OCI-LY3 (cell line): Measurements from ENCODE around the gene ANK3.

Experiments
- H2AFZ ChIP-seq: fragments of 200-600, 300-600 bp; shearing (Covaris generic); 2 replicates; pipeline ENCODE4 v1.6.0; 2014; ENCODE audit warnings: antibody characterized with exemption, low read depth, low read length
- H3K27ac ChIP-seq: fragments of 200-600, 300-600 bp; sonication (generic); 2 replicates; pipeline ENCODE4 v1.5.1; 2014; ENCODE audit warnings: mild to moderate bottlenecking, low read length, moderate library complexity, mixed read lengths
- H3K27me3 ChIP-seq: fragments of 200-600, 300-600 bp; sonication (generic); 2 replicates; pipeline ENCODE4 v1.6.1; 2014; ENCODE audit warnings: low read depth, low read length, mixed read lengths
- H3K36me3 ChIP-seq: fragments of 200-600, 300-600 bp; sonication (generic); replicated peaks from 2 replicates; pipeline ENCODE3; 2014; ENCODE audit warnings: low read depth, low read length, mixed read lengths
- H3K4me1 ChIP-seq: fragments of 300-600, 200-600 bp; sonication (generic); 2 replicates; pipeline ENCODE4 v1.6.1; 2014; ENCODE audit warnings: low read length, mixed read lengths
- H3K4me2 ChIP-seq: fragments of 200-600, 300-600 bp; sonication (generic); 2 replicates; pipeline ENCODE4 v1.6.1; 2014; ENCODE audit warnings: low read length, mixed read lengths
- H3K4me3 ChIP-seq: fragments of 300-600, 200-600 bp; sonication (generic); 2 replicates; pipeline ENCODE4 v1.5.1; 2014; ENCODE audit warnings: antibody characterized with exemption, mild to moderate bottlenecking, low read length, moderate library complexity
- H3K79me2 ChIP-seq: fragments of 300-600, 200-600 bp; shearing (Covaris generic); 2 replicates; pipeline ENCODE4 v1.6.1; 2014; ENCODE audit warnings: mild to moderate bottlenecking, low read length, mixed read lengths
- H3K9ac ChIP-seq: fragments of 300-600, 200-600 bp; shearing (Covaris generic); 2 replicates; pipeline ENCODE4 v1.6.0; 2014; ENCODE audit warnings: mild to moderate bottlenecking, low read length, moderate library complexity
- H3K9me3 ChIP-seq: fragments of 200-600, 300-600 bp; shearing (Covaris generic); 2 replicates; pipeline ENCODE4 v1.6.1; 2014; ENCODE audit warnings: low read length, mixed read lengths; ENCODE audit not compliant: insufficient read depth
- H4K20me1 ChIP-seq: fragments of 200-600, 300-600 bp; sonication (generic); 2 replicates; pipeline ENCODE4 v1.6.1; 2016; ENCODE audit warnings: low read length, mixed read lengths; ENCODE audit not compliant: insufficient read depth
- EZH2phosphoT487 ChIP-seq: fragments of 200-600 bp; shearing (Covaris generic); IDR thresholded peaks from 2 replicates; pipeline ENCODE4 v1.6.1; 2018; ENCODE audit warnings: antibody characterized with exemption, mixed run types, low read depth
- TF ChIP-seq, protein P1 (sequence below): fragments of 200-600, 300-600 bp; sonication (generic); IDR thresholded peaks from 2 replicates; pipeline ENCODE4 v1.5.1; 2014; ENCODE audit warnings: antibody characterized with exemption, low read length, low read depth

ANK3 gene

DNA sequence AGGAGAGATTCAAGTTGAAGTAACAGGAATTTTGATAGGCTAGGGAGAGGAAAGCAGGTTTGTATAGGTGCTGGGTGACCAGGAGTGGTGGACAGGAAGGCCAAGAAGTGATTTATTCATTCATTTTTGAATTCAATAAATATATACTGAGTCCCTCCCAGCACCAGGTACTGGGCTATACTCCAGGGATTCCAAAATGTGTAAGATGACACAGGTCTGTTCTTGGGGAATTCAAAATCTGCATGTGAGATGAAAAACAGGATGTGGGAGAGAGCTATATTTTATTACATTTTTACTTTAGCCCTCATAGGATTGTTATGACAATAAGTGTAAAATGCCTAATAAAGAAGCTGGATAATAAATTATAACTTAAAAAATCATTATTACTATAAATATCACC, 134.9 kb downstream of the ANK3 start:
- H2AFZ ChIP-seq = no peak overlapping the region
- no peaks in the 10 kb centered on the region for H3K9me3 ChIP-seq
- H3K4me2 ChIP-seq = no peak overlapping the region
- TF ChIP-seq, protein P1, sequence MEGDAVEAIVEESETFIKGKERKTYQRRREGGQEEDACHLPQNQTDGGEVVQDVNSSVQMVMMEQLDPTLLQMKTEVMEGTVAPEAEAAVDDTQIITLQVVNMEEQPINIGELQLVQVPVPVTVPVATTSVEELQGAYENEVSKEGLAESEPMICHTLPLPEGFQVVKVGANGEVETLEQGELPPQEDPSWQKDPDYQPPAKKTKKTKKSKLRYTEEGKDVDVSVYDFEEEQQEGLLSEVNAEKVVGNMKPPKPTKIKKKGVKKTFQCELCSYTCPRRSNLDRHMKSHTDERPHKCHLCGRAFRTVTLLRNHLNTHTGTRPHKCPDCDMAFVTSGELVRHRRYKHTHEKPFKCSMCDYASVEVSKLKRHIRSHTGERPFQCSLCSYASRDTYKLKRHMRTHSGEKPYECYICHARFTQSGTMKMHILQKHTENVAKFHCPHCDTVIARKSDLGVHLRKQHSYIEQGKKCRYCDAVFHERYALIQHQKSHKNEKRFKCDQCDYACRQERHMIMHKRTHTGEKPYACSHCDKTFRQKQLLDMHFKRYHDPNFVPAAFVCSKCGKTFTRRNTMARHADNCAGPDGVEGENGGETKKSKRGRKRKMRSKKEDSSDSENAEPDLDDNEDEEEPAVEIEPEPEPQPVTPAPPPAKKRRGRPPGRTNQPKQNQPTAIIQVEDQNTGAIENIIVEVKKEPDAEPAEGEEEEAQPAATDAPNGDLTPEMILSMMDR = no peak
- no peak for TF ChIP-seq EZH2phosphoT487
- no peaks in the 10 kb centered on the region for H3K79me2 ChIP-seq
- no peak overlapping the region for H3K4me3 ChIP-seq
- no peaks in the 10 kb centered on the region for H3K27me3 ChIP-seq
- no peak overlapping the region for H3K27ac ChIP-seq
- H3K9ac ChIP-seq = no peak overlapping the region
- H3K36me3 ChIP-seq = no peaks in the 10 kb centered on the region
- H3K4me1 ChIP-seq = no peaks in the 10 kb centered on the region
- H4K20me1 ChIP-seq = no peaks in the 10 kb centered on the region

DNA sequence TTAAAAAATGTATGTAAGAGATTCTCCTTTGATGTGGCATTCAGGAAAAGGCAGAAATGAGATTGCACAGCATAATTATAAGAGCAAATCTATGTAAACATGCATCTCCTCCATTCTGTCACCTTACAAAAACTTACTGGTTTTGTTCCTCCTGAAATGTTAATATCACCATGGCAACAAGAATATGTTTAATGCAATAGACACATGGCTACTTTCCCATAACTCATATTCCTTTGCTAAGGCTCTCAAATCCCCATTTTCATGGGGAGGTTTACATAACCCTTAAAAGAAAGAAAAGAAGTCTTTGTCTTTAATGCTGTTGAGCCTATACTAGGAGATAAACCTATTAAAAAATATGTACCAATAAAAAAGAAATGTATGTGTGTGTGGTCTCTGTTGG, 136.2 kb downstream of the ANK3 start:
- Histone ChIP-seq H3K36me3 (no peaks in the 10 kb centered on the region), H3K9ac (no peak overlapping the region), H3K79me2 (no peaks in the 10 kb centered on the region), H3K9me3 (no peaks in the 10 kb centered on the region), H3K4me2 (no peak overlapping the region), H3K27me3 (no peaks in the 10 kb centered on the region), H3K27ac (no peak overlapping the region), H3K4me3 (no peak overlapping the region), H4K20me1 (no peaks in the 10 kb centered on the region), H2AFZ (no peak overlapping the region), H3K4me1 (no peaks in the 10 kb centered on the region)
- no peak for TF ChIP-seq EZH2phosphoT487
- TF ChIP-seq, protein P1 = no peak

DNA sequence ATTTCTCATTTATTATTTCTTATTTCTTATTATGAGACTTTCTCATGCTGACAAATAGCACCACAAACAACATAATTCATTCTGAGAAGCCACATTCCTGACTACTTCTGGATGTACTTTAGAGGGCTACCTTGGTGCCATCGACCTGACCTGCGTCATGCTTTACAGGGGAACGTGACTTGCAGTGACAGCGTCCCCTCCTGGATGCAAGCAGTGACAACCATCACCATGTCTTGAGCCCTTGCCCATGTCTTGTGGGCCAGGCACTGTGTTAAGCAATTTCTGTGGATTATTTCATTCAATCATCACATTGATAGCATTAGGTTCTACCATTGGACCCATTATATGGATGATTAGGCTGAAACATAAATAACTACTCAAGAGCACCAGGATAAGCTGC, 137.0 kb downstream of the ANK3 start:
- TF ChIP-seq, protein P1 = no peak
- no peak for TF ChIP-seq EZH2phosphoT487
- Histone ChIP-seq H2AFZ (no peak overlapping the region), H3K27me3 (no peaks in the 10 kb centered on the region), H3K4me3 (no peak overlapping the region), H3K36me3 (no peaks in the 10 kb centered on the region), H3K79me2 (no peaks in the 10 kb centered on the region), H4K20me1 (no peaks in the 10 kb centered on the region), H3K4me1 (no peaks in the 10 kb centered on the region), H3K27ac (no peak overlapping the region), H3K9ac (no peak overlapping the region), H3K4me2 (no peak overlapping the region), H3K9me3 (no peaks in the 10 kb centered on the region)

DNA sequence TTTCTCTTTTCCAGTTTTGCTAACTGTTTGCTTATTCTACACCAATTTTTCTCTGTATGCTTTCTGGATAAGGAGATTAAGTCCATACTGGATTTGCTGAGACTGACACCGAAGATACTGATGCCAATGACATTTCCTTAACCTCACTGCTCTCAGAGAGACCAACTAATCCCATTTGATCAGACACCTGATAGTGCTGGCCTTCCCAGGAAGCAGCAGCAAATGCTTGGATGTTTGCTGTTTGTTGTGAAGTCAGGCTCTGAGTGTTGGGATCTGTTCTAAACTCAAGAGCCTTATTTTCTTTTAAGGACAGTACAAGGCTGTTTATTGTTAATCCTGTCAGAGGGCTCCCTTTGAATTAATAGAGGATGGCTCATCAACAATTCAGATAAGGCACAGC, 143.3 kb downstream of the ANK3 start:
- Histone ChIP-seq H3K79me2 (no peaks in the 10 kb centered on the region), H3K9me3 (no peaks in the 10 kb centered on the region), H3K36me3 (no peaks in the 10 kb centered on the region), H3K27ac (no peak overlapping the region), H3K4me1 (no peaks in the 10 kb centered on the region), H3K9ac (no peak overlapping the region), H3K27me3 (no peaks in the 10 kb centered on the region), H3K4me3 (no peak overlapping the region), H3K4me2 (no peak overlapping the region), H4K20me1 (no peaks in the 10 kb centered on the region), H2AFZ (no peak overlapping the region)
- TF ChIP-seq, protein P1 = no peak
- TF ChIP-seq EZH2phosphoT487 = no peak
